A204.1 (cell line): Measurements from ENCODE around the gene PLD1.

Experiments used
- FAIRE-seq: peaks from 2 replicates; lab custom pipeline; 2012; peaks lifted over from hg19 to GRCh38; lab: Jason Lieb, UNC

PLD1 gene

DNA sequence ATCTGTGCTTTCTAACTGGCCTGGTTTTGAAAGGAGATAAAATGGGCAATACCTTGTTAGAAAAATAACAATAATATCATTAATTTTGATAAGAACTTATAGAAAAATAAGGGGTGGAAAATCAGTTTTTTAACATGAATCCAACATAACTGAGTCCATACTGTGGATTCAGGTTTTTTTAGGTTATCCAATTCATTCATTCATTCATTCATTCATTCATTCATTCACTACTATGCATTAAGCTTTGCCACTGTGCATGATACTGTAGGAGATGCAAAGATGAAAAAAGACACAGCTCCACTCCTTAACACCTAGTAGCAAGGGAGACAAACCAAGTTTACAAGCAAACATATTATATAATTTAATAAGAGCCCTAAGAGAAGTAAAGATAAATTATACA lies 253.1 kb downstream of the PLD1 start:
- FAIRE-seq = no peak

DNA sequence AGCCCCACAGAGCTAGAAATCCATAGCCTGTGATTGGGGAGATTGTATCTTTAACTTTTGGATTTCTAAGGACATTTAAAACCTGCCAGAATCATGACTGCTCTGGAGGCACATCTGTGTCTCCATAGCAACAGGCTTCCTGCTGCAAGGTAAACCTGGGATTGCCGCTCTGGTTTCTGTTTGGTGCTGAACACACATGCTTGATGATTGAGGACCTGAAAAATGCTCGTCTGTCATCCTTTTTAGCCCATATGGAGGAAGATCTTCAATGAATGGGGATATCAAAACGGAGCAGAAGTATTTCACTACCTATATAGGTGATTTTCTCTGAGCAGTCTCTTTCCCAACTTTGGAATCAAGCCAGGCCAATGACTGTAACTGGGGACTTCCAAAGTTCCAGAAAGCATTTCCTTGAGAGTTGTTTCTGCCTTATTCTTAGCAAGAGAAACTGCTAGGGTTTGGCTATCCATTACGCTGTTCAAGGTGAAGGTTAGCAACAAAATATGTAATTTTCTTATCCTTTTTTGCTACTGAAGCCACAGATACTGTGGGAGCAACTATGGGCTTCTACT lies 253.6 kb downstream of the PLD1 start:
- no peak for FAIRE-seq

- no peak for FAIRE-seq
Observed at GRCh38 chr3:171556148-171556547, 254.1 kb downstream of the PLD1 start.

GRCh38 chr3:171553086-171553485 lies 257.2 kb downstream of the PLD1 start:
- no peak for FAIRE-seq

DNA sequence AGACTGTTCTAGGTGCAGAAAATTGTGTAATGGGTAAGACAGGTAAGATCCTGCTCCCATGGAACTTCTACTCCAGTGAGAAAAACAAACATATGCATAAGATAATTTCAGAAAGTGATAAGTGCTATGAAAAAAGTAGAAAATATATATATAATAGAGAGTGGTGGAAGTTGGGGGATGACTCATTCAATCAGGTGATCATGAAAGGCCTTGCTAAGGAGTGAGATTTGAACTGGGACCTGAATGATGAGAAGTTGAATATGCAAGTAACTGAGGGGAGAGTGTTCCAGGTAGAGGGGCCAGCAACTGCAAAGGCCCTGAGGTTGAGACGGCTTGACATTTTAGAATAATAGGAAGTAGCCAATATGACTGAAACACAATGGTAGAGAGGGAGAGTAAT lies 257.8 kb downstream of the PLD1 start:
- FAIRE-seq = no peak

- FAIRE-seq = no peak
Observed at GRCh38 chr3:171551296-171551695, 259.0 kb downstream of the PLD1 start.
